WI38 (cell line): ENCODE data around the gene ZBTB16.

Experiments used
- H3K4me3 ChIP-seq: 2 replicates; pipeline ENCODE4 v1.5.1; 2011; ENCODE audit warnings: low read depth, mild to moderate bottlenecking, control low read depth, low read length
- CTCF ChIP-seq: IDR thresholded peaks from 2 replicates; pipeline ENCODE4 v1.5.1; 2012; ENCODE audit warnings: low read depth, mild to moderate bottlenecking, control low read depth, low read length

The ZBTB16 gene

GRCh38 chr11:114264381-114264780 lies 204.9 kb downstream of the ZBTB16 start:
- TF ChIP-seq CTCF, result no peak
- H3K4me3 ChIP-seq, result no peak overlapping the region

DNA sequence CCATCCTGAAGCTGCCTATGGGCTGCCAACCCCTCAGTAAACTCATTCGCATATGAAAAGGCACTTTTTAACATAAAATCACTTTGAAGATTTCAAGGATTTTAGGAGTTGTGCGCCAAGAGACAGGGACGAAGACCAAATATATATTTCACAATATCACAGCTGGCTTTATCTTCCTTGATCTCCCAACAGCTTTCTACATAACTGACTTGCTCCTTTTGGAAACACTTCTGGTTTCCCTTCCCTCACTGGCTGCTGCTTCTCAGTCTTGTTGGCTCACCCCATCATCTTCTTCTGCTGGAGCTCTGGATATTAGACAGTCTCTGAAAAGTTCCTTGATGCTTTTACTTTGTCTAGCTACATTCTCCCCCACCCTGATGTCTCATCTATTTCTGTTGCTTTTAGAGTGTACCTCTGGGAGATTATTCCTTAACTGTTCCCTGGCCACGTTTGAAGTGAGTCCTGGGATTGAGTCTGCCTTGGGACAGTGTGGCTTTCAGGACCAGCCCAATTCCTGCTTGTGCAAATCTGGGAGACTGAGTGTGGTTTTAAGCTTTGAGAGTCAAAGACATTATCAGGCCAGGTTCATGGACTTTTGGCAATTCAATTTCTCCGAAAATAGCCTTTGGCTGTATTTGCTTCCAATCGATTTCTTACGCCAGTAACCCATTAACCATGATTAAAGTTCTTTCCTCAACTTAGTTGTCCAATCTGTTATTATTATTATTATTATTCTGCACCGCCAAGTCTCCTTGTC lies 205.8 kb downstream of the ZBTB16 start:
- H3K4me3 ChIP-seq, result no peak overlapping the region
- no peak for TF ChIP-seq CTCF

DNA sequence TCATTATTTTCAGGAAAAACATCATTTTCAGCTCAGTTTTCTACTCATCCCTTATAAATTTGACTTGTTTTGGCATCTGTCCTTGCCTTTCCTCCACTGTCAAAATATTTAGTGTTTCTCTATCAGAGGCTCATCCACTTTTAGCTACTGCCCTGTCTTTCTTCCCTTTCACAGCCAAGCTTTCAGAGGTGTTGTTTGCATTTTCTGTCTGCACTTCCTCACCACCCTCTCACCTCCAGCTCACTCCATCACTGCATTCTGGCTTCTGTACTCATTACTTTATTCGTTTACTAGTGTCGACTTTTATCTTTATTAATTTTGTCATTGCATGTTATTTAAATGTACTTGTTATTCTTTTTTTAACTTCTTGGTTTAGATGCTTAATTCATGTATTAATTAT lies 210.0 kb downstream of the ZBTB16 start:
- no peak for TF ChIP-seq CTCF

GRCh38 chr11:114270531-114271270 lies 211.2 kb downstream of the ZBTB16 start:
- no peak overlapping the region for H3K4me3 ChIP-seq
- TF ChIP-seq CTCF, result no peak

More for the DNA sequence above, 210.0 kb downstream of the ZBTB16 start:
- no peak overlapping the region for H3K4me3 ChIP-seq

DNA sequence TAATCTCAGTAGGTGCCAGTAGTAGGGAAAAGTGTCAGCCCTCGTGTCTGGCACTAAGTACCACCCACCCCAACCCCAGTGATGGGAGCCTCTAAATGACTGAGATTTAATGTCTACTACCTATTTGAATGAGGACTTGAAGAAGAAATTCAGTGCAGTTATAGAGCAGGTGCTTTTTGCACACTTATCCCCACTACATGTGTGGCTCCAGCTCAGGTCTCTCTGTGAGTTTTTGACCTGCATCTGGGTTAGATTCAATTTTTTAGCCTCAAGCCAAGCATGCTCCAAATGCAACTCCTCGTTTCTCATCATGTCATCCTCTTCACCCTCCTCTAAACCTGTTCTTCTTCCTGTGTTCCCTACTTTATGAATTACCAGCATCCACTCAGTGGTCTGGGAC lies 211.8 kb downstream of the ZBTB16 start:
- TF ChIP-seq CTCF, result no peak
- no peak overlapping the region for H3K4me3 ChIP-seq

- no peak for TF ChIP-seq CTCF
- no peak overlapping the region for H3K4me3 ChIP-seq
Observed at GRCh38 chr11:114272311-114272710, 212.8 kb downstream of the ZBTB16 start.

GRCh38 chr11:114273071-114273470 lies 213.6 kb downstream of the ZBTB16 start:
- H3K4me3 ChIP-seq, result no peak overlapping the region
- TF ChIP-seq CTCF, result no peak
